ENCODE data around the gene PEX14.

GRCh38 chr1:10673109-10673711 is 198.5 kb downstream of the PEX14 start:
- no peak for TF ChIP-seq ATF3 (CRISPR knock-in tag; conservative IDR thresholded peaks at IDR 0.05)
- TF ChIP-seq CREB1 (CRISPR knock-in tag; IDR thresholded peaks at IDR 0.05) = no peak
- no peak for TF ChIP-seq CTCF (IDR thresholded peaks at IDR 0.05)
- no peak for TF ChIP-seq ZBTB21 (CRISPR knock-in tag; IDR thresholded peaks at IDR 0.05; ENCODE audit: borderline replicate concordance)
- TF ChIP-seq SP1 (CRISPR knock-in tag; conservative IDR thresholded peaks at IDR 0.05) = no peak

Data from WTC11 (cell line).